Right lobe of liver (tissue), 6 donors: ENCODE results near the gene PFN3. TPM values are rescaled to one million over a fixed set of nuclear protein-coding genes. Genes with fewer than 3 reads are reported as not detected.
"Not testable (repeated sequence)": the region's sequence is repeated elsewhere in the genome, so short reads cannot be mapped to it uniquely, and the experiment has no call there.

Experiments used
- ATAC-seq, 4 donors: fragments of 200-7000 bp; cut with Tn5 transposase; one replicate each; pipeline ENCODE4 v1.9.1; 2020; ENCODE audit warnings: mild to moderate bottlenecking in 4 of 4, moderate library complexity in 4 of 4
- DNase-seq, 3 donors: peaks; one replicate each; pipeline ENCODE4 v3.0.0-alpha.2; 2020
- H3K27ac ChIP-seq, 3 donors: fragments of 200-600 bp; one replicate each; pipeline ENCODE4 v1.8.0; 2022
- H3K27me3 ChIP-seq, 2 donors: fragments of 200-600 bp; one replicate each; pipeline ENCODE4 v1.8.0; 2022
- H3K36me3 ChIP-seq, 4 donors: fragments of 200-600 bp; sonication (generic) in 1 of 4; one replicate each; pipeline versions ENCODE4 v1.5.1 to v1.8.0; 2017 to 2022; ENCODE audit warnings: control low read depth in 1 of 4
- H3K4me1 ChIP-seq, 4 donors: fragments of 200-600 bp; sonication (generic) in 1 of 4; one replicate each; pipeline versions ENCODE4 v1.5.1 to v1.8.0; 2017 to 2022; ENCODE audit warnings: control low read depth in 1 of 4
- H3K4me3 ChIP-seq, 3 donors: fragments of 200-600 bp; one replicate each; pipeline ENCODE4 v1.8.0; 2022
- H3K9me3 ChIP-seq, 4 donors: fragments of 200-600 bp; sonication (generic) in 1 of 4; one replicate each; pipeline versions ENCODE4 v1.5.1 to v1.8.0; 2017 to 2022; ENCODE audit warnings: control low read depth in 1 of 4
- POLR2A ChIP-seq: fragments of 450-650 bp; IDR thresholded peaks from one replicate; pipeline ENCODE4 v1.6.1; 2017; ENCODE audit warnings: antibody characterized with exemption, mild to moderate bottlenecking
- WGBS: methylation state at CpG from one replicate; pipeline ENCODE4 v1.1.6; 2018; ENCODE audit warnings: low coverage, low lambda C conversion rate; ENCODE audit not compliant: insufficient coverage; ENCODE audit errors: missing lambda C conversion rate; 5-methylcytosine and 5-hydroxymethylcytosine counted together
- intact Hi-C, 2 donors: fragments of 100-400 bp; cut with DNase I; formaldehyde crosslinking; loops; one replicate each; pipeline versions ENCODE4 v1.11.2 to v1.14.1; 2022
- total RNA-seq, 6 experiments: library from RNA; depleted of rRNA in 2 of 6; stranded (reverse); fragments of >200 nt in 2 of 6; fragmentation: NEBNext Ultra II Directional in 3 of 6; extraction: Animal tissue kit (Norgen Biotek cat#: 25700) in 3 of 6; gene quantifications; one replicate each; pipeline versions ENCODE4 v1.1.0 to v1.2.4, GENCODE V29; 2016 to 2023
- TF ChIP-seq, protein P1 (sequence below), 4 donors: fragments of 200-600 bp in 3 of 4; fragments of 450-650 bp in 1 of 4; IDR thresholded peaks; one replicate each; pipeline versions ENCODE4 v1.5.1 to v1.8.0; 2016 to 2022; ENCODE audit warnings: antibody characterized with exemption in 4 of 4, mild to moderate bottlenecking in 2 of 4
- donor health status: DM: no; HTN: yes; CAD: no.
- donor health status: DM: no; HTN: no; CAD: no.
- donor health status: DM: no; HTN: no; CAD: no.
- donor health status: DM: no; HTN: yes; CAD: no.
- donor health status: DM: no; HTN: yes; CAD: no.

Gene PFN3
- total RNA-seq, 6 experiments from 2014 or later = not detected

DNA sequence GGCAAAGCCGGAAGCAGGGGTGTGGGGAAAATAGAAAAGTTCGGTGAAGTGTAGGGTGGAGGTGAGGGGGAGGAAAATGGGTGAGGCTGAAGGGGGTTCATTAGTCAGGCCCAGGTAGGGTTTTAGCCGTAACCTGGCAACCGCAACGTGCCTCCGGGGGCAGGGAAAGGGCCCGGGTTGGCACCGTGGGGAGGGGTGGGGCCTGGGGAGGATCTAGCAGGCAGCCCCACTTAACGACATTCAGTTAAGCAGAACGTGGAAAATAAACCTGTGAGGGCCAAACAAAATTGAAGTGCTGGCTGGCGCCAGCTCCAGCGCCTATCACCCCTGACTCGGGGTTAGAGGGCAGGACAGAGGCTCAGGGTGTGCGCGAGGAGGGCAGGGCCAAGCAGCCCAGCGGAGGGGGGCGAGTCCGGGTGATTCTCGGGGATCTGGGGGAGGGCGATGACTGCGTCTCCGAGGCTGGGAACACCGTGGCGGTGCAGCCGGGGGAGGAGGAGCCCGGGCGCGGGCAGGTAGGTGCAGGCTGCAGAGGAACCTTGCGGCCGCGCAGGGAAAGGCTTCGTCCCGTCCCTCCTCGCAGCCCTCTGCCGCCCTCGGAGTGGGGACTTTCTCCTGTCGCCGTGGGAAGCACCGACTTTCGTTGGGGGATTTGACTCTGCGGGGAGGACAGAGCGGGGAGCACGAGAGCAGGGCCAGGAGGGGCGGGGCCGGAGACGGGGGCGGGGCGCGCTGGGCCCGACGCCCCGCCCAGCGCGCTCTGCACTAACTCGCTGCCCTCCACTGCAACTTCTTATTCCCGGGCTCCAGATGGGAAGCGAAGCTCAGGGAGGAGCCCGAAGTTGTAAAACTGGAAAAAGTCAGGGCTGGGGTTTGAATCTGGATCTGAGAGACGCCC is 37.6 kb downstream of the PFN3 start:
- peak; percentile 72 to 90 (median 86) for DNase-seq
- TF ChIP-seq POLR2A = no peak
- TF ChIP-seq, protein P1, sequence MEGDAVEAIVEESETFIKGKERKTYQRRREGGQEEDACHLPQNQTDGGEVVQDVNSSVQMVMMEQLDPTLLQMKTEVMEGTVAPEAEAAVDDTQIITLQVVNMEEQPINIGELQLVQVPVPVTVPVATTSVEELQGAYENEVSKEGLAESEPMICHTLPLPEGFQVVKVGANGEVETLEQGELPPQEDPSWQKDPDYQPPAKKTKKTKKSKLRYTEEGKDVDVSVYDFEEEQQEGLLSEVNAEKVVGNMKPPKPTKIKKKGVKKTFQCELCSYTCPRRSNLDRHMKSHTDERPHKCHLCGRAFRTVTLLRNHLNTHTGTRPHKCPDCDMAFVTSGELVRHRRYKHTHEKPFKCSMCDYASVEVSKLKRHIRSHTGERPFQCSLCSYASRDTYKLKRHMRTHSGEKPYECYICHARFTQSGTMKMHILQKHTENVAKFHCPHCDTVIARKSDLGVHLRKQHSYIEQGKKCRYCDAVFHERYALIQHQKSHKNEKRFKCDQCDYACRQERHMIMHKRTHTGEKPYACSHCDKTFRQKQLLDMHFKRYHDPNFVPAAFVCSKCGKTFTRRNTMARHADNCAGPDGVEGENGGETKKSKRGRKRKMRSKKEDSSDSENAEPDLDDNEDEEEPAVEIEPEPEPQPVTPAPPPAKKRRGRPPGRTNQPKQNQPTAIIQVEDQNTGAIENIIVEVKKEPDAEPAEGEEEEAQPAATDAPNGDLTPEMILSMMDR (IDR thresholded peaks at IDR 0.05) = no peak
- Histone ChIP-seq H3K36me3 (no peaks in the 10 kb centered on the region), H3K27me3 (no peaks in the 10 kb centered on the region), H3K9me3 (no peaks in the 10 kb centered on the region), H3K4me3 (peak overlapping the region; percentile 44 to 68 (median 58)), H3K4me1 (peaks cover 0 to 63% (median 33%) of the 10 kb centered on the region in 4 donors), H3K27ac (peak overlapping the region; percentile 56 to 94 (median 70))
- WGBS = 6% methylated on average over 33 of the region's 59 CpGs
- peak; percentile 54 to 67 (median 62) for ATAC-seq
- intact Hi-C loops = no loop called here

DNA sequence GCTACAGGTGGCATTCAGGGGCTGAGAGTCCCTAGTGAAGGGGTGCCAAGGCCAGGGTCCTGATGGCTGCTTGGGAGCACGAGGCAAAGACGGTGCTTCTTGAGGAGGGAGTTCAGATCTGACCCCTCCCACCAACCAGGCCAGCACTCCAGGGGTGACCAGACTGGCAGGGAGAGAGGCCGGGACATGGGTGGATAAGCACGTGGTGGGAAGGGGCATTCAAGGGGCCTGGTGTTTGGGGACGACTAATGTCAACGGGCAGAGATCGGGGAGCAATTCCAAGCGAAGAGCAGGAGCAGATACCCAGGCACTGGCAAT is 38.2 kb downstream of the PFN3 start:
- Histone ChIP-seq H3K4me3 (peak overlapping the region in 1 of 3 donors; percentile 68), H3K27ac (peak overlapping the region in 2 of 3 donors; percentile 12 to 94), H3K36me3 (no peaks in the 10 kb centered on the region), H3K9me3 (no peaks in the 10 kb centered on the region), H3K27me3 (no peaks in the 10 kb centered on the region), H3K4me1 (peaks cover 0 to 64% (median 30%) of the 10 kb centered on the region in 4 donors)
- intact Hi-C loops = no loop called here
- TF ChIP-seq POLR2A = no peak
- TF ChIP-seq, protein P1 (IDR thresholded peaks at IDR 0.05) = no peak
- 66% methylated on average over 7 of the region's 8 CpGs for WGBS
- ATAC-seq (no peak), DNase-seq (peak in 1 of 3 donors; percentile 55)

DNA sequence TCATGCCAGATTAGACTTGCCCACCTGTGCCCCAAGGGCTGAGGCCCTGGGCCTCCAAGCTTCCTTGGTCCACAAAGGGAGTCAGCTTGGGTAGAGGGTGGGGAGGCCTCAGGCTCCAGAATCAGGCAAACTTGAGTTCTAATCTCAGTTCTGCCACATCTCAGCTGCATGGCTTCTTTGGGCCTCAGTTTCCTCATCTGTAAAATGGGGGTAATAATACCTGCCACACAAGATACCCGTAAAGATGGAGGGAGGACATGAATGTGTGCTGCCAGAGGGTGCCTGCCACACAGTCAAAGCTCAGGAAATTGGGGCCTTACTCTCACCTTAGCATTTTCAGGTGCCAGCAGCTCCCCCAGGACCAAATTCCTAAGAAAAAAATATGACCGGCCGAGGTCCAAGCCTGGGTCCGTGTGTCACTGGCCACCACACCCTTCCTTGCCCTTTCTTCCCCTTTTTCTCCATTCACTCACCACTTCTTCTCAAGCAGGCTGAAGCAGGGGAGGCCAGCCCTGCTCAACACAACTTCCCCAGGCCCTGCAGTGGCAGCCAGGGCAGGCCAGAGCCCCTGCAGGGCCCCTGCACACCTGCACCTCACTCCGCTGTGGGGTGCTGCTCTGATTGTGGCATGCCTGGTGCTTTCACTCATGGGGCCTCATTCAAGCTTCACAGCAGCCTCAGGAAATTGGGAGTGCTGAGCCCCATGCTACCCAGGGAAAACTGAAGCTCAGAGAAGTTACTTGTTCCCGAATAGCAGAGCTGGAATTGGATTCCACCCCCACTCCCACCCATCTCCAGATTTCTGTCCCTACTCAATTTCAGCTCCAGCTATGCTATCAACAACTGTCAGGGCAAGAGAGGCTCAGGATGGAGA is 38.8 kb downstream of the PFN3 start:
- ATAC-seq = no peak
- peak in 1 of 3 donors; percentile 57 for DNase-seq
- H3K4me1 ChIP-seq = peaks cover 0 to 69% (median 30%) of the 10 kb centered on the region in 4 donors
- H3K27ac ChIP-seq = peak overlapping the region in 2 of 3 donors; percentile 12 to 94
- H3K4me3 ChIP-seq = peak overlapping the region in 1 of 3 donors; percentile 68
- no peaks in the 10 kb centered on the region for H3K27me3 ChIP-seq
- H3K36me3 ChIP-seq = no peaks in the 10 kb centered on the region
- no peak for TF ChIP-seq POLR2A
- TF ChIP-seq, protein P1 (IDR thresholded peaks at IDR 0.05) = no peak
- H3K9me3 ChIP-seq = no peaks in the 10 kb centered on the region
- WGBS = 53% methylated on average over 6 of the region's 6 CpGs
- intact Hi-C loops = no loop called here

DNA sequence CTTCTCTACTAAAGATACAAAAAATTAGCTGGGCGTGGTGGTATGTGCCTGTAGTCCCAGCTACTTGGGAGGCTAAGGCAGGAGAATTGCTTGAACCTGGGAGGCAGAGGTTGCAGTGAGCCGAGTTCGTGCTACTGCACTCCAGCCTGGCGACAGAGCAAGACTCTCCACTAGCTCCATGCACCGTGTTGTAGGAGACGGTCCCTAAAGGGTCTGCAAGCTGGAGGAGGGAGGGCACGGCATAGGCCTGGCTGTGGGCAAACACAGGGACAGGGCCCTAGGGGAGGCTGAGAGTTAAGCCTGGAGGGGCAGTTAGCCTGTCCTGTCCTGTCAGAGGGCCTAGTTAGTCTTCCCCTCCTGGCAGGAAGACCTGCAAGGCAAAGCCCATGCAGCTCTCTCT is 39.7 kb downstream of the PFN3 start:
- H3K4me3 ChIP-seq, H3K9me3 ChIP-seq, H3K36me3 ChIP-seq, ATAC-seq, intact Hi-C loops, H3K27me3 ChIP-seq: not testable (repeated sequence)
- H3K27ac ChIP-seq = peak overlapping the region in 1 of 3 donors; percentile 94
- H3K4me1 ChIP-seq = peaks cover 0 to 62% (median 26%) of the 10 kb centered on the region in 4 donors
- no CpG with 5 or more reads among the region's 7 CpGs for WGBS
- peak in 1 of 3 donors; percentile 22 for DNase-seq
